T1000 (cell line): ENCODE data around the gene SFRP4.

ENCODE experiments used
- DNase-seq: peaks from one replicate; lab custom pipeline; 2025; ENCODE audit warnings: mixed read lengths; lab: John Stamatoyannopoulos, UW

SFRP4 gene

GRCh38 chr7:37925620-37926019, 9.0 kb upstream of the SFRP4 start:
- no peak for DNase-seq

DNA sequence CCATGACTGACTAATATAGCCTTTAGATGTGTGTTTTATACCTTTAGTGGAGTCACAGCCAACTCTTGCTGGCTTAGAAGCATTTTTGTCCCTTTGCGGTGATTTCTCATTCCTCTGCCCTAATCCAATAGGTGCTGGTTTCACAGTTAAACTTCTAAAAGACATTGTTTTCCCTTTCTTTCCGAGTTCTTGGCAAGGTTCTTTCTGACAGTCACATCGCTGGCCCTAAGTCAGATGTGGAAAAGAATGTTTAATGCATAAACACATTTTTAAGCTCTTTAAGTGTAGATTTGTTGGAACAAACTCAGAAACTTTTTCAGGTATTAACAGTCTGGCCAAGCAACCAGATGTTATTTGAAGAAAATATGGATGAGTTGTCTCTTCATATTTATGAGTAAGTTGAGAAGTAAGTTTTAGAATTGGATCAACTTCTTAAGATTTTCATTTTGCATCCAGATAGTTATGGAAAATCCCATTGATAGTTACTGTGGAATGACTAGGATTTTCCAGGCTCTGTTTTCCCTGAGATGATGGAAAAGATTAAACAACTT, 7.9 kb upstream of the SFRP4 start:
- DNase-seq: no peak

DNA sequence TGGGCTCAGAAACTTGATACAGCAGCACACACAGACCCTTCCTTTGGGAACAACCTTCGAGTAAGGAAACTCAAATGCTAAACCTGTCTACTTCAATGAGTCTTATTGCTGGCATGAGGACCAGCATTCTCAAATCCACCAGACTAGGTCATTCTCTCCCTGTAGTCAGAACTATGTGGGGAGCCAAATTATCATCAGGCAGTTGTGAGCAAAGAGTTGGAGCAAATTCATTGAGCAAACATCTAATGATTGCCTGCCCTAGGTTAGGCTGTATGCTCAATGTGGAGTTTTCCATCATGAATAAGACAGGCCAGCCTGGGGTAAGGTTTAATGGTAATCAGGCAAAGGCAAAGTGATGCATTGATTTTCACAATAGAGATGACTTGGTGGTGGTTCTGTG, 7.4 kb upstream of the SFRP4 start:
- DNase-seq: no peak

DNA sequence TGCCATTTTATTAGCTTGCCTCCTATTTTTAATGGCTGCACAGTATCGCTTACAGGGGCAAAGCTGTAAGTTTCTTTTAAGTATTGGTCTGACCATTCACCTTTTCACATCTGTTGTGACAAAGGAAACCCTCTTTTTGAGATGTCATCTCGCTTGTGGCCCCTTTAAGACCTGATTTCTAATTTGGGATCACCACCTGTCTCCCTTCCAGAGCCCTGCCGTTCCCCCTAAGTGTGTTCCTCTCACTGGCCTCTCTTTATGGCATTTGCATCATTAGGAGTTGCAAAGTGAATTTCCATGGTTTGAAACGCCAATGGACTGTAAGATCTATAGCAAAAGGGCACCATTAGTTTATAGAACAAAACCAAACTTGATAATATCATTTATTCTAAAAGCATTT, 5.3 kb upstream of the SFRP4 start:
- no peak for DNase-seq

- DNase-seq: no peak
These were observed 4.5 kb upstream of the SFRP4 start for GRCh38 chr7:37920849-37921805.

DNA sequence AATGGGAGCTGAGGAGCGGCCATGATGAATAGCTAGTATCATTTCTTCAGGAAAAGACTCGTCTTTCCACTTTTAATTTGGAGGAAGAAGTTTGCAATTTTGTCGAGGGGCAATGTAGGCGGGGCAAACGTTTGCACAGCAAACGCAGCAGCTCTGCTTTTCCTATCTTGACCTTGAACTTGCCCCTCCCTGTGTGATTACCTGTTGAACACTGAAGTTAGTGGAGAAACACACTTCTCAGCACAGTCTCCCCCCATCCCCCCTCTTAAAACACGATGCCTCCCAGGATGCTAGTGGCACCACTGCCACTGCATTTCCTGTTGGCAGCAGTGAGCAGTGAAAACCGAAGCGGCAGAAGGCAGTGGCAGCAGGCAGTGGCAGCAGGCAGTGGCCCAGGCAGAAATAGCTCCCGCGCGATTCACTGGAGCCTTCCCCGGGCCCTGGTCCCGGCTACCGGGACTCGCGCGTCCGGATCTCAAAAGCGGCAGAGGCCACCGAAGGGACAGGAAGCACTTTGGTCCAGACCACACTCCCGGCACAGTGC, 3.8 kb upstream of the SFRP4 start, which contains the start of gene EPDR1:
Gene EPDR1, plus strand, starts transcription at position 336 of the 544 bp plus-strand sequence. CDS start 300 bp downstream, outside the sequence.
- DNase-seq: no peak

DNA sequence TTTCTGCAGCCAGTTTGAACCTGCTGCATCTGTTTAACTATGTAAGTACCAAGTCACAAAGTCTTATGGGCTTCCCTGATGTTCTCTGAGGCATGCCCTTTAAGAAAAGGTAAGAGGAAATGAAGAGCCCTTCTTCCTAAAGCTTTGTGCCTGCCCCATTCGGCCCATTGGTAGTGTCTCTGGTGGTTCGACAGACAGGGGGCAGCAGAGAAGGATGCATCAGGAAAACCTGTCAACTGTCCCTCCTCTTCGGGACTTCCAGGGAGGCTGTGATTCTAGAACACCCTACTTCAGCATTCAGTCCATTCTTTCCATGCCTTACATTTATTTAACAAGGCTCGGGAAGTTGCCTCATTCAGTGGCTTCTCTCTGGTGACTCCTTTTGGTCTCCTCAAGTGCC, 1.9 kb upstream of the SFRP4 start:
- DNase-seq: no peak

GRCh38 chr7:37916017-37916672, 472 bp downstream of the SFRP4 start:
- DNase-seq: no peak

GRCh38 chr7:37915438-37915837, 1.2 kb downstream of the SFRP4 start:
- no peak for DNase-seq

DNA sequence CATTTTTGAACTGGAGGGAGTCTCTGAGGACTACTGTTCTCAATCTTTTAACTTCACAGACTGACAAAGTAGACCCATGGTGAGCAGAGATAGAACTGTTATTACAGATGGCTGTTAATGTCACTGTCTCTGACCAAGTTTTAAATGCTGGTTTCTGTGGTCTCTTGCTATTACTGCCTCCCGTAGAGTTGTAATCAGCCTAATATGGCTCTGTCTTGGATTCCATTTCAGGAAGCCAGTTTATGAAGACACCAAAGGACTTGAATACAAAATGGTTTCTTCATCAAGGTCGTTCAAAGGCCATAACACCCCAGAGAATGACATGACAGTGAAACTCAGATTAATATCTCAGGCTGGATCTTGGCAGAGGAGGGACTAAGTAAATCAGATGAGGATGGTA, 3.9 kb downstream of the SFRP4 start:
- no peak for DNase-seq

DNA sequence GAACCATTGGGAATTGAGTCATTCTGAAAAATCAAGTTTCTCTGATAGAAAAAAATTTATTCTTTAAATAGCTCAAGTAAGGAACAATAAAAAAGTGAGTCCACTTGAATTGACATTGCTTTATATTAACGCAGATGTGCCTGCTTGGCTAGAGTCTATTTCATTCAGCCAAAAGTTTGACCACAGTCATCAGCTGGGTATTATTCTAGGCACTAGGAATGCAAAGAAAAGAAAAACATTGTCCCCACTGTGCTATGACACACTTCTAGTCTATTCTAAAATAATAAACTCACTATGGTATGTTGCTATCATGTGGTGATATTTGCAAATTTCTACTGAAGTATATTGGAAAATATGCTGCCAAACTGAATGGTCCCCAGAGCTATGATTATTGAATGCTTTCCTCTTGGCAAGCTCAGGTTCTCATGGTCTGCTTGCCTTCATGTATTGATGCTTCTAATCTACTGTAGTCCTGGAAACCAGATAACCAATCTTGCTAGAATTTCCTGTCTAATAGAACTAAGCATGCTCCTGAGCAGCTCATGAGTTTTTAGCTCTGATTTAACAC, 8.3 kb downstream of the SFRP4 start:
- DNase-seq: no peak

GRCh38 chr7:37901890-37902524, 14.6 kb downstream of the SFRP4 start:
- DNase-seq: no peak

DNA sequence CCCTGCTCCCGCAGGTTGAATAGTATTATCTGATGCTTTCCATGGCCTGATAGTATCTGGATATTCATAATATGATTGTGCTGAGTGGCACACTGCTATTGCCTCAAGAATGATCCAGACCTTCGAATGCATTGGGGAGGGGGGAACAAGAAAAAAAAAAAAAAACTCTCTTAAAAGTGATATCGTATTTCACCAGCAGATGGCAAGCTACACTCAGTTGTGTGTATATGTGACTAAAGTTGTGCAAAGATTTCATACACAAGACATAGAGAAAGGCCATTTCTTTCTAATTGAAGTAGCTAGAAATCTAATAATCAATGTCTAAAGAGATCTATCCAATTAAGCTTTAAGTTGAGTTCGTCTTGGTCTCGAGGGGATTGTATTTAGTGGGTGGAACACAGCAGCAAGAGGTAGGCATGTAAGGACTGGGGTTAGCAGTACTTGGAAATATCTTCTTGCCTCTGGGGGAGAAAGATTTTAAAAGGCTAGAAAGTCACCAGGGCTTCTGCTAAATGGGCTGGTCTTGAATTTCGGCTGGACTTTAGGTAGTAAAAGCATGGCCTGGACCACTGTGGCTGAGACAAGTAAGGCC, 15.3 kb downstream of the SFRP4 start:
- DNase-seq: no peak

DNA sequence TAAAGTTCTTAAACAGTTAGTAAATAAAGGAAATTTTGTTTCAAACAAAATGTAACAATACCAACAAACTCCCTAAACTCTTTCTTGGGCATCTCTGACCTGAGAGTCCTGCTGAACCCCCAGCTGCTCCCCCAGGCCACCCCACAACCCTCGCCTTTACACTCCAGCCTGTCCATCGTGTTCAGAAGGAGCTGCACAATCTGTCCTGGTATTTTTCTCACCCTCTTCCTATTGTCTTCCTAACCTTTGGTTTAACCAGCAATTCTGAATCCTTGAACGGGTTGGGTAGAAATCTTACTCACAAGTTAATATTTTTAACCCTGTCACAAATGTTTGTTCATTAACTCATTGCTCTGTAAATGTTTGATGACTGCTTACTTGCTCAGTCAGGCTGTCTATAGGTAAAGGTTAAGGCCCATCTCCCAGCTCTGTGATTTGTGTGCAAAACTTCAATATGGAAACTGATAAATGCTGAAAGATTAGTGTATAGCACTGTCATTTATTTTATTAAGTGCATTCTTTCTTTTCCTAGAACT, 16.8 kb downstream of the SFRP4 start:
- DNase-seq: no peak

DNA sequence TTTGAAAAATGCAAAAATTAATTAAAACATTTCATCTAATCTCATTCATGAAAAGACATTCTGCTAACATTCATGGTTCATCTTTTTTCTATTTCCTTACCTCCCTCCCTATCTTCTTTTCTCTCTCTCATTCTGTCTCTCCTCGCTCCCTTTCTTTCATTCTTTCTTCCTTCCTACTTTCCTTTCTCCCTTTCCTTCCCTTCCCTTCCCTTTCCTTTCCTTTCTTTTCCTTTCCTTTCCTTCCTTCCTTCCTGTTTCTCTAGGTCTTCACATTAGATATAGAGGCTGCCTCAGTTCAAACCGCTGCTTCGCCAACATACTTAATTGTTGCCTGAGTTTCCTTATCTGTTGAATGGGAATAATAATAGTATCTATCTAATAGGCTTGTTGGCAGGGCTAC, 21.9 kb downstream of the SFRP4 start:
- no peak for DNase-seq

DNA sequence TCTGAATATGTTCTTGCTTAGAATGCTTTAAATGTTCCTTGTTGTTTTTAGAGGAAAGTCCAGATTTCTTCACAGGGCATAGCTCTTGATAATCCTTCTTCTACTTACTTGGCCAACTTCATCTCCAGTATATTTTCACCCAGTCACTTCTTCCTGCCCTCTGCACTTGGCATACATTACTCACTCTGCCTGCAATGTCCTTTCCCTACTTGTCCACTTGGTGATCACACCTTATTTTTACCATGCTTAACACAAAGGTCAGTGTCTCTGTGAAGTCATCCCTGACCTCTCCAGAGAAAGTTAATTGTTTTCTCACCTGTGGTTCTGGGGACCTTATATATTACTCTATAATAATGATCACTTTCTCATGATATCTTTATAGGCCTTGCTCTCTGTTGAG, 23.3 kb downstream of the SFRP4 start:
- DNase-seq: no peak

DNA sequence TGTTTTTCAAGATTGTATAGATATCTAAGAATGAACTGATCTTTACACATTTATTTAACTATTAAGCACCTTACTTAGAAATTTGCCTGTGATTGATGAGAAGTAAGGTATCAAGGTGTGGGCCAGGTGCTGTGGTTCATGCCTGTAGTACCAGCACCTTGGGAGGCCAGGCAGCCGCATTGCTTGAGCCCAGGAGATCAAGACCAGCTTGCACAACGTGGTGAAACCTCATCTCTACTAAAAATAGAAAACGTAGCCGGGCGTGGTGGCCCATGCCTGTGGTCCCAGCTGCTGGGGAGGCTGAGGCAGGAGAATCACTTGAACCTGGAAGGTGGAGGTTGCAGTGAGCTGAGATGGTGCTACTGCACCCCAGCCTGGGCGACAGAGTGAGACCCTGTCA, 34.5 kb downstream of the SFRP4 start:
- no peak for DNase-seq
